ENCODE measurements around the gene CHRNB1.

Gene CHRNB1

GRCh38 chr17:7438656-7439460 lies 6.0 kb upstream of the CHRNB1 start:
- no peak for FAIRE-seq

- no peak for FAIRE-seq
Observed at GRCh38 chr17:7439462-7440112, 5.3 kb upstream of the CHRNB1 start, which contains the start of gene FGF11. TSS of gene FGF11 (plus strand) at chr17:7439512. CDS start at chr17:7439621, 109 bp downstream.

DNA sequence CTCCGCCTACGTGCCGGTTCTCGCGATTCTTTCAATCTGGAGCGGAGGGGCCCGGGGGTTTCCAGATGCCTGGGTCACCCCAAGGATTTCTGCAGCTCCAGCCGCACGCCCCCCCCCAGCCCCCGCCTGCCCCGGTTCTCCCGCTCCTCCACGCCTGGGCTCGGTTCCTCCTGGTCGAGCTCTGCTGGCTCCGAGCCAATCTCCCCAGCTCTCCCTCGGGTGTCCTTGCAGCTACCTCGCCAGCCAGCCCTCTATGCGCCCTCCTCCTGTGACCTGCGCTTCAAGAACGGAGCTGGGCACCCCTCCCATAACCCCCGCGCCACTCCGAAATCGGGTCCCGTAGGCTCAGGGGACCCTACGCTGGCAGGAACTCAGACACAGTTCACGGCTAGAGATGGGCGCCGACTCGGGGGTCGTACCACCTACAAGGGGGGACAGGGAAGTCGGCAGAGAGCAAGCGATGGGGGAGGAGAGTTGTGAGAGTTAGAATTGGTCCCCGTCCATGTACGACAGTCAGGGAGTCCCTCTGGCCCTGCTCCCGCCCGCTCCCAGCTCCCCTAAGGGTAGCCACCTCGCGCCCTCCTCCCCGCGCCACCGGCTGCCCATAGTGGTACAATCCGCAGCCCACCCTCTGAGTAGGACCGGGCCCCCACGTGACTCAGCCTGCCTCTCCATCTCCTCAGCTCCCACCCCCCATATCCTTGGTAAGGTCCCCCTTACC lies 4.6 kb upstream of the CHRNB1 start:
- no peak for FAIRE-seq

GRCh38 chr17:7440834-7441195 lies 4.0 kb upstream of the CHRNB1 start:
- no peak for FAIRE-seq

- FAIRE-seq = no peak
Observed at GRCh38 chr17:7441266-7441665, 3.6 kb upstream of the CHRNB1 start.

- no peak for FAIRE-seq
Observed at GRCh38 chr17:7442142-7442541, 2.7 kb upstream of the CHRNB1 start.

- FAIRE-seq = no peak
Observed at GRCh38 chr17:7443499-7444485, 1.1 kb upstream of the CHRNB1 start.

DNA sequence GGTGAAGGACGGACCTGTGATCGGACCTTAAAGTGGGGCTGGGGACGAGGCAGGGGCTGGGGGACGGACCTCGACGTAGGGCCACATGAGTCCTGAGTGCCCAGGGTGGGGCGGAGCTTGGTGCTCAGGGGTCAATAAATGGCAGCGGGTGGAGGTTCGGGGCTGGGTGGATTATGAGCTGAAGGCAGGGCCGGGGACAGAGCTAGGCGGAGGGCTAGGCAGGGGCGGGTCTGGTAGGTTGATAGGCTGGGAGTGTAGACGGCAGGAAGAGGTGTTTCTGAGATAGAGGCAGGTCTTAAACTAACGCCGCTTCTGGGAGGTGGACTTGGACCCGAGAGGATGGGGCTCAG lies 733 bp downstream of the CHRNB1 start:
- FAIRE-seq = no peak

DNA sequence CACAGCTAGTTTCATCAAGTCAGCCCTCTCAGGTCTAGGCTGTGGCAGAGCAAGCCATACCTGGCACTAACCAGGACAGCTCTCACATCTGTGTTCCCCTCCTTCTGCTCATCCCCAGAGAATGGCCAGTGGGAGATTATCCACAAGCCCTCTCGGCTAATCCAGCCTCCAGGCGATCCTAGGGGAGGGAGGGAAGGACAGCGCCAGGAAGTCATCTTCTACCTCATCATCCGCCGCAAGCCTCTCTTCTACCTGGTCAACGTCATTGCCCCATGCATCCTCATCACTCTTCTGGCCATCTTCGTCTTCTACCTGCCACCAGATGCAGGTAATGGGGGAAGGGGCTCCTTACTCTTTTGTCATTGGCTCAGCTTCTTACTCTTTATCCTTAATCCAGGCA lies 3.6 kb downstream of the CHRNB1 start:
- no peak for FAIRE-seq

- FAIRE-seq = no peak
Observed at GRCh38 chr17:7459961-7460545, 15.2 kb downstream of the CHRNB1 start.

DNA sequence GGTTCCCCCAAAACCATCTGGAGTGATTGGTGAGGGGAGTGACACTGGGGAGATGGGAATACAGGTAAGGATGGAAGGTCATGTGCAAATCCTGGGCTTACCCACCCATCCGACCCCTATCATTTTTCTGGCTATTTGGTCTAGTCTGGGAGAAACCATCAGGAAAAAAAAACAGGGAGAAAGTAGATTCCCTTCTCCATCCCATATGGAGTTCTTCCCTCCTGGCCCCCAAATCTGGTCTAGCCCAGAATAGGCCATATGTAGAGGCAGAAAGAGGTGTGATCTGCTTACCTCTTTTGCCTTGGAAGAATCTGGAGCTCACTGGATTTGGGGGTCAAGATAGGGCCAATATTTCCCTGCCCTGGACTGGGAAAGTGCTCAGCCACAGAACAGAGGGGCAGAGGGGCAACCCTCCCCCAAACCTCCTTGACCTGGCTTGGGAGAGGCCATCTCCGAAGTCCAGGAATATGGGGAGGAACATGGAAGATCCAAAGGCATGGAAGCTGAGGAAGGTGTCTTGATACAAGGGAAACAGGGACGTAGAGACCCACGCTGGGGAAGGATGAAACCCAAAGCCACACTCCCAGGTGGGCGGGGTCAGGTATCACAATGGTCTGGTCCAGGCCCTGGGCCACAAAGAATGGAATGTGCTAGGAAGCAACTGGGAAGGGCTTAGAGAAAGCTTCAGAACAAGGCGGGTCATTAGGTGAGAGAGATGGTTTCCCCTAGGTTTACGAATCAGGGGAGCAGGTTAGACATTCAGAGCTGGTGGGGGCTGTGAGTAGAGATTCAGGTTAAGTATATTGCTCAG lies 16.2 kb downstream of the CHRNB1 start:
- FAIRE-seq = no peak

GRCh38 chr17:7462474-7463371 lies 17.9 kb downstream of the CHRNB1 start:
- FAIRE-seq = no peak

GRCh38 chr17:7463372-7463846 lies 18.5 kb downstream of the CHRNB1 start:
- FAIRE-seq = no peak

DNA sequence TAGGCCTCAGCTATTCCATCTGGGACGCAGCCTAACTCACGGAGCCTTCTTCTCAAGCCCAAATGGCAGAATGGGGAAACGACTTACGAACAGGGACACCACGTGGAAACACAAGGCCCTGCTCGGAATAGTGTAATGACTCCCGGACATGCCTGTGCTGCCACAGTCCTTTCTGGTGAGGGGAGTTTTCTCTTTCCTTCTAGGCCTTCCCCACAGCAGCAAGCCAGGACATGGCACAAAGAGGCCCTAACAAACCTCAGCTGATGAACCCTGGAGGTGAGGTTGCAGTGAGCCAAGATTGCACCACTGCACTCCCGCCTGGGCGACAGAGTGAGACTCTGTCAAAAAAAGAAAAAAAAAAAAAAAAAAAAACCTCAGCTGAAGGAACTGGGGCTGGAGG lies 19.2 kb downstream of the CHRNB1 start:
- no peak for FAIRE-seq

DNA sequence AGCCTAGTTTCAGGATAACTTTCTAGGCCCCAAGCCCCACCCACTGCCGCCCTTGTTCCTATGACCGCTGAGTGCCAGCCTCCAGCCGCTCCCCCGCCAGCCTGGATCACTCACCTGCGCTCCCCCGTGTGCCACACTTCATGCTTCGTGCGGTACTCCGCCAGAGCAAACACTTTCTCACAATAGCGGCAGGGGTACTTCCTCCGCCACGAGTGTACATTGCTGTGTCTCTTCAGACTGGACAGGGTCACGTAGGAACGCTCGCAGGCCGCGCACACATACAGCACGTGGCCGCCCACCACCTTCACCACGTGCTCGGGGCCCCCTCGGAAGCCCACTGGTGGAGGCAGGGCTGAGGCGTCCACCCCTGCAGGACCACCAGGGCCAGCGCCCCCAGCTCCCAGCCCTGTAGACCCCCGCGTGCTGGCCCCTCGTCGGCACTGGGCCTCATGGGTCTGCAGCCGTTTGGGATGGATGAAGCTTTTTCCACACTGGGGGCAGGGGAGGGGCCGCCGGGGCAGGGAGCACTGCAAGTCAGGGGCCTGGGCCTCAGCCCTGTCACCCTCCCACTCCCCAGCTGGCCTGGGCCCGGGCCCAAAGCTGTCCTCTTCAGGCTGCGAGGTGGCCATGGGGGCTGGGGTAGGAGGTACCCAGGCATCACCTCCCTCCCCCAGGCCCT lies 20.9 kb downstream of the CHRNB1 start:
- no peak for FAIRE-seq

DNA sequence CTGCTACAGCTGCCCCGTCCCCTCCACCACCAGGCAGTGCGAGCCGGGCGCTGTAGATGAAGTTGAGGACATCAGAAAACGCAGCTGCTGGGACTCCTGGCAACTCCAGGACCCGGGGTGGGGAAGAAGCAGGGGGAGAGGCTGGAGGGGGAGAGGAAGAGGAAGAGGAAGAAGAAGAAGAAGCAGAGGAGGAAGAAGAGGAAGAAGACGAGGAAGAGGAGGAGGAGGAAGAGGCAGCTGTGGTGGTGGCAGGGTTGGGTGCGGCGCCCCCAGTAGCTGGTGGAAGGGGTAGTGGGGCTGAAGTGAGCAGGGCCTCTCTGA lies 21.4 kb downstream of the CHRNB1 start:
- FAIRE-seq = no peak

GRCh38 chr17:7466639-7467341 lies 21.9 kb downstream of the CHRNB1 start:
- no peak for FAIRE-seq

DNA sequence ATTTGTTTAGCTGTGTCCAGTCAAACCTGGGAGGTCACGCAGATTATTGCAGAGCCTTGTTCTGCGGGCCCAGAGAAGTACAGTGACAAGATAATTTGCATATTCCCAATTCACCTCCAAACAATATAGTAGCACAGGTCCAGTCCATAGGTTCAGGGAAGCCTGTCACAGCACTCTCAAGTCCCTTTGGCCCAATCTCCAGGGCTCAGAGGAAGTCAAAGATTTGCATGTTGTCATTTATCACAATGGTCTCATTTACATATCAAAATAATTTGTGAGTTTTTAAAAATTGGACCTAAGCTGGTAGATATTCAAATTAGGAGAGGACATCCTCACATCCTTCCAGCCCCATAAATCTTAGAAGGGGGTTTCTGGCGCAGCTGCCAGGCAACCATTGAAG lies 22.6 kb downstream of the CHRNB1 start:
- FAIRE-seq = no peak

- FAIRE-seq = no peak
Observed at GRCh38 chr17:7468290-7468689, 23.4 kb downstream of the CHRNB1 start.

Data from TTC549 (cell line).